GM10266 (cell line): ENCODE data around the gene SCYGR3.

ENCODE experiments used
- DNase-seq: peaks from one replicate; pipeline ENCODE4 v3.0.0; 2012; ENCODE audit errors: extremely low spot score
- TF ChIP-seq, protein P1 (sequence below): IDR thresholded peaks from 2 replicates; pipeline ENCODE4 v1.5.1; 2012; ENCODE audit warnings: mild to moderate bottlenecking, low read depth; ENCODE audit not compliant: control insufficient read depth, insufficient read depth; ENCODE audit errors: missing control alignments

The SCYGR3 gene

DNA sequence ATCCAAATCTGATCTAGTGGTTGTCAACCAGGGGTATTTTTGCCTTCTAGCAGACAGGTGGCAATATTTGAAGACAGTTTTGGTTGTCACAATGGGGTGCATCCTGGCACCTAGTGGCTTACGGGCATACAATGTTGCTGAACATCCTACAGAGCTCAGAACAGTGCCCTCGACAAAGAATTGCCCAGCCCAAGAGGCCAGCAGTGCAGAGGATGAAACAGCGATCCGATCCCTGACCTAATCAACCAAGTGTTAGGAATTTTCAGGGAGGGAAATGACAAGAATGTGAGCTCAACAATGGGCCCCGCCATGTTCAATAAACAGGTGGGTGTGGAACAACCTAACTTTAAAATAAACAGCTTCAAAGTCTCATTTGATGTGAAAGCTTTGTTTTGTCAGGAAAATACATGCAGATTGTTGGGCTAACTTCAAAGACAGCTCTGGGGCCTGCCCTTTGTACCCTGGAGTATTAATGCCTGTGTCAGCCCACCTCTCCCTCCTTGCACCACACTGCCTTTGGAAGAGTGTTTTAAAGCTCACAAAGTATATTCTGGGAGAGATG, 29.4 kb upstream of the SCYGR3 start:
- TF ChIP-seq, protein P1, sequence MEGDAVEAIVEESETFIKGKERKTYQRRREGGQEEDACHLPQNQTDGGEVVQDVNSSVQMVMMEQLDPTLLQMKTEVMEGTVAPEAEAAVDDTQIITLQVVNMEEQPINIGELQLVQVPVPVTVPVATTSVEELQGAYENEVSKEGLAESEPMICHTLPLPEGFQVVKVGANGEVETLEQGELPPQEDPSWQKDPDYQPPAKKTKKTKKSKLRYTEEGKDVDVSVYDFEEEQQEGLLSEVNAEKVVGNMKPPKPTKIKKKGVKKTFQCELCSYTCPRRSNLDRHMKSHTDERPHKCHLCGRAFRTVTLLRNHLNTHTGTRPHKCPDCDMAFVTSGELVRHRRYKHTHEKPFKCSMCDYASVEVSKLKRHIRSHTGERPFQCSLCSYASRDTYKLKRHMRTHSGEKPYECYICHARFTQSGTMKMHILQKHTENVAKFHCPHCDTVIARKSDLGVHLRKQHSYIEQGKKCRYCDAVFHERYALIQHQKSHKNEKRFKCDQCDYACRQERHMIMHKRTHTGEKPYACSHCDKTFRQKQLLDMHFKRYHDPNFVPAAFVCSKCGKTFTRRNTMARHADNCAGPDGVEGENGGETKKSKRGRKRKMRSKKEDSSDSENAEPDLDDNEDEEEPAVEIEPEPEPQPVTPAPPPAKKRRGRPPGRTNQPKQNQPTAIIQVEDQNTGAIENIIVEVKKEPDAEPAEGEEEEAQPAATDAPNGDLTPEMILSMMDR: no peak
- DNase-seq: no peak

DNA sequence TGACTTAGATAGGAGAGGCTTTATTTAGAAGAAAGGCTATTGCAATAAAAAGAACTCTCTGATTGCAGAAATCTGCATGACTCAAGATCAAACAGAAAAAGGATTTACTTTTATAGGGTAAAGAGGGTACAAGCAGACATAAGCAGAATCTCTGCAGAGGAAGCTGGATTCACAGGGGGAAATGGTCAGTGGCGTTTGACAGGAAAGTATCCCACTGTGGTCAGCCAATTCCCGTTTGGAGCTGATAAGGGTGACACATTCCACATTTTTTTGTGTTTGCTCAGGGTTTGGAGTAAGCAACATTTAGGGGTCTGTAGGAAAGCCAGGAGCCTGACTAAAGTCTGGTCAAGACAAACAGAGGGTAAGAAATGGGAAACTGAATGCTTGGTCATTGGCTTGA, 28.0 kb upstream of the SCYGR3 start:
- DNase-seq: no peak
- TF ChIP-seq, protein P1: no peak

DNA sequence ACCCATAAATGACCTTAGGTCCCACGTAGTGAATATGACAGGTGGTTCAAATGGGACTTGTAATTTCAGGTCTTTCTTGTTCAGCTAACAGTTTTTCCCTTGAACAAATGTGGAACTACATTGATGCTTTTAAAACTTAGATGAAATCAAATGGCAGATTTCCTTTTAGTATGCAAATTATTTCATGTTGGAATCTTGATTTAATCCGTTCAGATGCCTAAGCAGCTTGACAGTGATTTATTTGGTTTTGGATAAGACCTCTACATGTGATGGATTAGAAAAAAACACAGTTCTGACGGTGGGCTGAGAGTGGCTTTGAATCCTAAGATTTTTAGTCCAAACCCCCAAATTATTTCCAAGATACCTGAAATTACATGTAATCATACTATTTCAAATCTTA, 19.6 kb upstream of the SCYGR3 start:
- DNase-seq: no peak
- TF ChIP-seq, protein P1: no peak

DNA sequence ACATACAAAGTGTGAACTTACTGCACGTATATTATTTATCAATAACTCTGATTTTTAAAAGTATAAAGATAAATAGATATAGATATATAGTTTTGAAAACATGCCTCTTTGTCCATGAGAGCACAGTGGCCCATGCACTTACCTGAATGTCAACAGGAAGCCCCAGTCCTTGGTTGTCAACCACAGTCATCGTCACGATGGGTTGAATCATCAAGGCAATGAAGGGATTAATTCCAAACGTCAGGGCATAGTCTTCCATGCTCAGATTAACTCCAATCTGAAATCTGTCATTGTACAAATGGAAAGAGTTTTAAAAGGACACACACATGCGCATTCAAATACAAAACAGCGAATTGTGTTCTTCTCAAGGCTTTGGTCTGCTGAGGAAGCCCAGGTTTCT, 18.2 kb upstream of the SCYGR3 start:
- TF ChIP-seq, protein P1: no peak
- no peak for DNase-seq

DNA sequence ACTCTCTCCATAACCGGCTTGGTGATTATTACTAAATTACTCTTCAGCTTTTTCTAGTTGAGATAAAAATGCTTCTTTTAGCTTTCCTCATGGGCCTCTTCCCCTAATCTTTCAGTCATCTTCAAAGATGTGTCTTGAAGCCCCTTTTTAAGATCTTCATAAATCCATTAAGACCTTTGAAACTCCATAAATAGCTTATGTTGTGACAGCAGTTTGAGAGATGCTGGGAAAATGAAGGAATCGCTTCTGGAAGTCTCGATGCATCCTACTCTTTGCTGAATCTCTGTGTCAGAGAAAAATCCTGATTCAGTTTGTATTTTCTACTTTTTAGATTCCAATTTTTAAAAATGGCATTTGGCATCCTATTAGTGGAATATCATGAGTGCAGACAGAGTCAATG, 15.7 kb upstream of the SCYGR3 start:
- TF ChIP-seq, protein P1: no peak
- DNase-seq: no peak

DNA sequence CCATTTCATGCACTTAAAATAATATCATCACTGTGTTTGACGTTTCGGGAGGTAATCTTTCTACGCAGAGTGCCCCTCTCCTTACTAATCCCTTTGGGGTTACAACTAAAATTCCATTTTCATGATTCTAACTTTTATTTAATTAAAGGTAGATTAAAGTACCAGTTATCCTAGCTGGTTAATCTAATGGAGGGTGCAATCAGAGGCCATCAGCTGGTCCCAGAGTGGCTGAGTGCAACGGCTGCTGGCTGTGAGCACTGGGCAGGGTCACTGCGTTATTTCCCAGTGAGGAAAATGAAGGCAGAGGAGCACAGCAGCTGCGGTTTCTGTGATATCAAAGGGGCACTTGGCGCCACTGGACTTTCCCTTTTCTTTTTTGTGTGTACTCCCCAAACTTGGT, 14.8 kb upstream of the SCYGR3 start:
- DNase-seq: no peak
- TF ChIP-seq, protein P1: no peak

DNA sequence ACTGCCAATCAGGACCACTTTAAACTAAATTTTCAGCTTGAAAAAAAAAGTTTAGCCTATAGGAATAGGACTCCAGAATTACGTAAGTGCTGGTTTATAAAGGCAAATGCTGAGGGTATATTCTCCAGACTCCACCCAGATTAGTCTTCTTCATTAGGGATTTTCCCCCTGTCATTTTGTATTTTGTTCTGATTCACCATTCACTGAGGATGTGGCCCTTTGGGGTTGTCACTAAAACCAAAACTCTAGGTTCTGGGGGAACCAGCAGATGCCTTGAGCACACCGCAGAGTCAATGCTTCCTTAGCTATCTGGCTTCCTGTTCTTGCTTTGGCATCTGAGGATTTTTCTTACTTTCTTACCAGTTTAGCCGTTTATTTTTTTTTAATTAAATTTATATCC, 13.1 kb upstream of the SCYGR3 start:
- TF ChIP-seq, protein P1: no peak
- DNase-seq: peak; percentile 47
